Immature natural killer cell (primary cell): ENCODE data around the gene CDK18. TPM values are rescaled to one million over a fixed set of nuclear protein-coding genes. Genes with fewer than 3 reads are reported as not detected.

Source experiments
- DNase-seq, 3 donors: peaks; one replicate each; pipeline ENCODE4 v3.0.0; 2022; ENCODE audit warnings: mixed read lengths in 1 of 3
- H3K27ac Mint-ChIP-seq, 6 donors: one replicate each; pipeline ENCODE4 v1.8.0; 2020; ENCODE audit warnings: mixed read lengths in 6 of 6, mild to moderate bottlenecking in 5 of 6, inconsistent platforms in 4 of 6, moderate library complexity in 3 of 6
- H3K27me3 Mint-ChIP-seq, 3 donors: one replicate each; pipeline ENCODE4 v1.8.0; 2020 to 2021; ENCODE audit warnings: low read depth in 3 of 3, mild to moderate bottlenecking in 3 of 3, mixed read lengths in 3 of 3, moderate library complexity in 3 of 3, inconsistent platforms in 1 of 3
- H3K36me3 Mint-ChIP-seq, 3 donors: one replicate each; pipeline ENCODE4 v1.8.0; 2020; ENCODE audit warnings: mixed read lengths in 3 of 3, inconsistent platforms in 2 of 3, mild to moderate bottlenecking in 2 of 3
- H3K4me1 Mint-ChIP-seq, 2 donors: one replicate each; pipeline ENCODE4 v1.8.0; 2020; ENCODE audit warnings: inconsistent platforms in 2 of 2, mild to moderate bottlenecking in 2 of 2, mixed read lengths in 2 of 2, moderate library complexity in 1 of 2
- H3K4me3 Mint-ChIP-seq, 5 donors: one replicate each; pipeline ENCODE4 v1.8.0; 2020; ENCODE audit warnings: mild to moderate bottlenecking in 5 of 5, mixed read lengths in 5 of 5, inconsistent platforms in 3 of 5, moderate library complexity in 3 of 5
- H3K9me3 Mint-ChIP-seq, 6 donors: one replicate each; pipeline ENCODE4 v1.8.0; 2020; ENCODE audit warnings: mild to moderate bottlenecking in 6 of 6, mixed read lengths in 6 of 6, inconsistent platforms in 4 of 6, moderate library complexity in 3 of 6
- polyA plus RNA-seq, 3 donors: library from polyadenylated mRNA; unstranded; fragments of 300-500 nt; fragmentation: Illumina TruSeq; gene quantifications; one replicate each; pipeline ENCODE4 v1.2.3, GENCODE V29; 2021

CDK18 gene
- polyA plus RNA-seq, 3 donors from 2014 or later = 0.61 to 0.74 TPM; not detected in 1

GRCh38 chr1:205514211-205515142 is 10.0 kb downstream of the CDK18 start:
- Mint-ChIP-seq H3K4me1 (no peaks in the 10 kb centered on the region), H3K4me3 (no peak overlapping the region), H3K27me3 (no peaks in the 10 kb centered on the region), H3K9me3 (no peaks in the 10 kb centered on the region), H3K36me3 (no peaks in the 10 kb centered on the region), H3K27ac (no peak overlapping the region)
- DNase-seq = no peak

- no peak for DNase-seq
- Mint-ChIP-seq H3K4me3 (no peak overlapping the region), H3K27ac (no peak overlapping the region), H3K9me3 (no peaks in the 10 kb centered on the region), H3K36me3 (no peaks in the 10 kb centered on the region), H3K4me1 (no peaks in the 10 kb centered on the region), H3K27me3 (no peaks in the 10 kb centered on the region)
These were observed 11.3 kb downstream of the CDK18 start for GRCh38 chr1:205515781-205516253.

- DNase-seq = no peak
- no peak overlapping the region for H3K27ac Mint-ChIP-seq
- H3K9me3 Mint-ChIP-seq = no peaks in the 10 kb centered on the region
- no peak overlapping the region for H3K4me3 Mint-ChIP-seq
- no peaks in the 10 kb centered on the region for H3K4me1 Mint-ChIP-seq
- H3K27me3 Mint-ChIP-seq = no peaks in the 10 kb centered on the region
- H3K36me3 Mint-ChIP-seq = no peaks in the 10 kb centered on the region
These were observed 11.9 kb downstream of the CDK18 start for GRCh38 chr1:205516362-205516761.

GRCh38 chr1:205517288-205517687 is 12.8 kb downstream of the CDK18 start:
- Mint-ChIP-seq H3K27ac (no peak overlapping the region), H3K27me3 (peaks cover 0 to 2% (median 1%) of the 10 kb centered on the region in 3 donors), H3K36me3 (no peaks in the 10 kb centered on the region), H3K9me3 (no peaks in the 10 kb centered on the region), H3K4me3 (no peak overlapping the region), H3K4me1 (no peaks in the 10 kb centered on the region)
- DNase-seq = no peak

GRCh38 chr1:205517763-205518162 is 13.3 kb downstream of the CDK18 start:
- Mint-ChIP-seq H3K4me3 (no peak overlapping the region), H3K27me3 (peaks cover 0 to 2% (median 1%) of the 10 kb centered on the region in 3 donors), H3K9me3 (no peaks in the 10 kb centered on the region), H3K36me3 (no peaks in the 10 kb centered on the region), H3K27ac (no peak overlapping the region), H3K4me1 (no peaks in the 10 kb centered on the region)
- DNase-seq = no peak

- H3K27me3 Mint-ChIP-seq = peaks cover 0 to 2% (median 1%) of the 10 kb centered on the region in 3 donors
- H3K4me3 Mint-ChIP-seq = no peak overlapping the region
- H3K27ac Mint-ChIP-seq = peak overlapping the region in 1 of 6 donors; percentile 55
- no peak for DNase-seq
- no peaks in the 10 kb centered on the region for H3K4me1 Mint-ChIP-seq
- H3K9me3 Mint-ChIP-seq = no peaks in the 10 kb centered on the region
- no peaks in the 10 kb centered on the region for H3K36me3 Mint-ChIP-seq
These were observed 14.4 kb downstream of the CDK18 start for GRCh38 chr1:205518661-205519540.

GRCh38 chr1:205519541-205520131 is 15.2 kb downstream of the CDK18 start:
- no peak for DNase-seq
- Mint-ChIP-seq H3K4me3 (no peak overlapping the region), H3K4me1 (no peaks in the 10 kb centered on the region), H3K9me3 (no peaks in the 10 kb centered on the region), H3K36me3 (no peaks in the 10 kb centered on the region), H3K27ac (no peak overlapping the region), H3K27me3 (peaks cover 0 to 2% (median 1%) of the 10 kb centered on the region in 3 donors)

- H3K27ac Mint-ChIP-seq = no peak overlapping the region
- no peak overlapping the region for H3K4me3 Mint-ChIP-seq
- H3K27me3 Mint-ChIP-seq = peaks cover 0 to 3% (median 2%) of the 10 kb centered on the region in 3 donors
These were observed 16.2 kb downstream of the CDK18 start for GRCh38 chr1:205520709-205521108.

GRCh38 chr1:205521686-205522085 is 17.2 kb downstream of the CDK18 start:
- H3K36me3 Mint-ChIP-seq = no peaks in the 10 kb centered on the region
- peaks cover 0 to 3% (median 2%) of the 10 kb centered on the region in 3 donors for H3K27me3 Mint-ChIP-seq
- no peak overlapping the region for H3K27ac Mint-ChIP-seq
- H3K4me1 Mint-ChIP-seq = no peaks in the 10 kb centered on the region
- H3K9me3 Mint-ChIP-seq = no peaks in the 10 kb centered on the region
- no peak overlapping the region for H3K4me3 Mint-ChIP-seq
- no peak for DNase-seq

More at GRCh38 chr1:205520709-205521108, 16.2 kb downstream of the CDK18 start:
- H3K9me3 Mint-ChIP-seq = no peaks in the 10 kb centered on the region
- DNase-seq = no peak
- no peaks in the 10 kb centered on the region for H3K36me3 Mint-ChIP-seq
- H3K4me1 Mint-ChIP-seq = no peaks in the 10 kb centered on the region

- no peaks in the 10 kb centered on the region for H3K36me3 Mint-ChIP-seq
- no peaks in the 10 kb centered on the region for H3K4me1 Mint-ChIP-seq
- no peak overlapping the region for H3K4me3 Mint-ChIP-seq
- H3K27me3 Mint-ChIP-seq = peaks cover 0 to 6% (median 2%) of the 10 kb centered on the region in 3 donors
- no peaks in the 10 kb centered on the region for H3K9me3 Mint-ChIP-seq
- no peak overlapping the region for H3K27ac Mint-ChIP-seq
- DNase-seq = no peak
These were observed 18.2 kb downstream of the CDK18 start for GRCh38 chr1:205522692-205523091.

- no peak overlapping the region for H3K27ac Mint-ChIP-seq
- no peak for DNase-seq
- H3K9me3 Mint-ChIP-seq = no peaks in the 10 kb centered on the region
- H3K27me3 Mint-ChIP-seq = peaks cover 0 to 6% (median 2%) of the 10 kb centered on the region in 3 donors
- H3K4me1 Mint-ChIP-seq = no peaks in the 10 kb centered on the region
- H3K4me3 Mint-ChIP-seq = no peak overlapping the region
- no peaks in the 10 kb centered on the region for H3K36me3 Mint-ChIP-seq
These were observed 18.9 kb downstream of the CDK18 start for GRCh38 chr1:205523261-205523890.

GRCh38 chr1:205523891-205524793 is 19.7 kb downstream of the CDK18 start:
- Mint-ChIP-seq H3K9me3 (no peaks in the 10 kb centered on the region), H3K27me3 (peaks cover 0 to 6% (median 4%) of the 10 kb centered on the region in 3 donors), H3K4me3 (no peak overlapping the region), H3K36me3 (no peaks in the 10 kb centered on the region), H3K4me1 (no peaks in the 10 kb centered on the region), H3K27ac (no peak overlapping the region)
- peak; percentile 52 to 63 (median 57) for DNase-seq
